HG03565 (cell line): ENCODE data around the gene MRPL55.

Experiments used
- ATAC-seq: cut with Tn5 transposase; IDR thresholded peaks from one replicate; pipeline ENCODE4 v1.9.1; 2021; ENCODE audit warnings: mild to moderate bottlenecking, moderate library complexity; ENCODE audit not compliant: unreplicated experiment

The MRPL55 gene

DNA sequence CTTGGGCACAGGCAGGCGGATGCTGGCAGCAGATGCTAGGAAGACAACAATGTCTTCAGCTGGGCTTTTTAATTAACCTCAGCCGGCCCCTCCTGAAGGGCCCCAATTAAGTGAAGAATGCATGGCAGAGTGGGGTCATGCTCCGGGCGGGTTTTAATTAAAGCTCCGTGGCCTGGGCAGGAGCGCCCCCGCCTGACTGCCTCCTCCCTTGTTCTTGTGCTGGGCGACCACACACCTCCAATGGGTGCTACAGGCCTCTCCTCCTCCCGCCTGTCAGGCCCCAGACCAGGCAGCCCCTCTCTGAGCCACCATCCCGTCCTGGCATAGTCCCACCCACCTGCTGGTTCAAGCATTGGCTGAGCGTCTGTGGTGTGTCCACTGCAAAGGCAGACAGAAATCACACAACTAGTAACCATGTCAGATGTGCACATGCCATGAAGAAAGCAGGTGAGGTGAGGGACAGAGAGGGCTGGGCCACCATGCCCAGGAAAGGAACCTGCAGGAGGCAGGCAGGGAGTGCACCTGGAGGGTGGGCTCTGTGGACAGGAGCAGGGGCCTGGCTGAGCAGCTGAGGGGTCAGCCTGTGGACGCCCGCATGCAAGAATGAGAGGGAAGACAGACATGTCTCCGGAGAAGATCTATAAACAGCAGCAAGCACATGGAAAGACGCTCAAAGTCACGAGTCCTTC, 35.1 kb downstream of the MRPL55 start:
- no peak for ATAC-seq

GRCh38 chr1:228073061-228073856, 35.8 kb downstream of the MRPL55 start:
- no peak for ATAC-seq

- no peak for ATAC-seq
Observed at GRCh38 chr1:228072658-228073043, 36.4 kb downstream of the MRPL55 start.

DNA sequence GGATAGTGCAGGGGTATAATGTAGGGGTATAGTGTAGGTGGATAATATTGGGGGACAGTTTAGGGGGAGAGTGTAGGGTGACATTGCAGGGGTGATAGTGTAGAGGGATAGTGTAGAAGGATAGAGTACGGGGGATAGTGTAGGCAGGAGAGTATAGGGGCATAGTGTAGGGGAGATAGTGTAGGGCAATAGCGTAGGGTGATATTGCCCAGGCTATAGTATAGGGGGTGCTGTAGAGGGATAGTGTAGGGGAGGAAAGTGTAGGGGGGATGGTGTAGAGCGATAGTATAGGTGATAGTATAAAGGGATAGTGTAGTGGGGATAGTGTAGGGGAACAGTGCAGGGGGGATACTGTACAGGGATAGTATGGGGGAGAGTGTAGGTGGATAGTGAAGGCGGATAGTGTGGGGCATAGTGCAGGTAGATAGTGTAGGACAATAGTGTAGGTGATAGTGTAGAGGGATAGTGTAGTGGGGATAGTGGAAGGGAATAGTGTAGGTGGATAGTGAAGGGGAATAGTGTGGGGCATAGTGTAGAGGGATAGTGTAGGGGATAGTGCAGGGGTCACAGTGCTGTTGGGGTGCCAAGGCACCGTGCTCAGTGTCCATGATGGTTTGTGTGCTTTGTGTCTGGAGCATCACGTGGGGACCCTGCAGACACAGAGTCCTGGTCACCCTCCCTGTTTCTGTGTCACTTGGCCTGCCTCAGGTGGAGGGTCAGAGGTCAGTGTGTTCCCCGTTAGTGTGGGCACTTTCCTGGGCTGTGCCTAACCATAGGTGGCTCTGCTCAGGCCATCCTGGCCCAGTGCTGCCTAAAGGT, 37.1 kb downstream of the MRPL55 start:
- ATAC-seq: no peak

DNA sequence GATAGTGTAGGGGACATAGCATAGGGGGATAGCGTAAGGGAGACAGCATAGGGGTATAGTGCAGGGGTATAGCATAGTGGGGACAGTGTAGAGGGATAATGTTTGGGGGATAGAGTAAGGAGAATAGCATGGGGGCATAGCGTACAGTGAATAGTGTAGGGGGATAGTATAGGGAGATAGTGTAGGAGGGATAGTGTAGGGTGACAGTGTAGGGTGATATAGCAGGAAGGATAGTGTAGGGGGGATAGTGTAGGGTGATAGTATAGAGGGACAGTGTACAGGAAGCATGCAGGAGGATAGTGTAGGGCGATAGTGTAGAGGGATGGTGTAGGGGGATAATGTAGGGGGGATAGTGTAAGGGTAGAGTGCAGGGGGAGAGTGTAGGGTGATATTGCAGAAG, 38.2 kb downstream of the MRPL55 start:
- no peak for ATAC-seq

DNA sequence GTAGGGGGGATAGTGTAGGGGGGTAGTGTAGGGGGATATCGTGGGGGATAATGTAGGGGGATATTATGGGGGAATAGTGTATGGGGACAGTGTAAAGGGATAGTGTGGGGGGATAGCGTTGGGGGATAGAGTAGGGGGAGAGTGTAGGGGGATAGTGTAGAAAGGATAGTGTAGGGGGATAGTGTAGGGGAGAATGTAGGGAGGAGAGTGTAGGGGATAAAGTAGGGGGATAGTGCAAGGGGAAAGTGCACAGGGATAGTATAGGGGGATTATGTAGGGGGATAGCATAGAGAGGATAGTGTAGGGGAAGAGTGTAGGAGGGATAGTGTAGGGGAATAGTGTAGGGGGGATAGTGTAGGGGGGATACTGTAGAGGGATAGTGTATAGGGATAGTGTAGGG, 38.9 kb downstream of the MRPL55 start:
- no peak for ATAC-seq

DNA sequence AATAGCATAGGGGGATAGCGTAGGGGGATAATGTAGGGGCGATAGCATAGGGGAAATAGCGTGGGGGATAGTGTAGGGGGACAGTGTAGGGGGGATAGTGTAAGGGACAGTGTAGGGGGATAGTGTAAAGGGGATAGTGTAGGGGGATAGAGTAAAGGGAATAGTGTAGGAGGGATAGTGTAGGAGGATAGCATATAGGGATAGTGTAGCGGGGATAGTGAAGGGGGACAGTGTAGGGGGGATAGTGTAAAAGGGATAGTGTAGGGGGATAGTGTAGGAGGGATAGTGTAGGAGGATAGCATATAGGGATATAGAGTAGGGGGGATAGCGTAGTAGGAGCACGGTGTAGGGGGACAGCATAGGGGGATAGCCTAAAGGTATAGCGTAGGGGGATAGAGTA, 40.7 kb downstream of the MRPL55 start:
- ATAC-seq: no peak

GRCh38 chr1:228066891-228067654, 42.0 kb downstream of the MRPL55 start:
- ATAC-seq: no peak

GRCh38 chr1:228066416-228066815, 42.7 kb downstream of the MRPL55 start:
- ATAC-seq: no peak

- ATAC-seq: no peak
Observed at GRCh38 chr1:228065543-228066347, 43.4 kb downstream of the MRPL55 start.

- ATAC-seq: no peak
Observed at GRCh38 chr1:228064741-228065542, 44.2 kb downstream of the MRPL55 start.

GRCh38 chr1:228064296-228064695, 44.8 kb downstream of the MRPL55 start:
- no peak for ATAC-seq

- ATAC-seq: no peak
Observed at GRCh38 chr1:228063251-228064191, 45.6 kb downstream of the MRPL55 start.

DNA sequence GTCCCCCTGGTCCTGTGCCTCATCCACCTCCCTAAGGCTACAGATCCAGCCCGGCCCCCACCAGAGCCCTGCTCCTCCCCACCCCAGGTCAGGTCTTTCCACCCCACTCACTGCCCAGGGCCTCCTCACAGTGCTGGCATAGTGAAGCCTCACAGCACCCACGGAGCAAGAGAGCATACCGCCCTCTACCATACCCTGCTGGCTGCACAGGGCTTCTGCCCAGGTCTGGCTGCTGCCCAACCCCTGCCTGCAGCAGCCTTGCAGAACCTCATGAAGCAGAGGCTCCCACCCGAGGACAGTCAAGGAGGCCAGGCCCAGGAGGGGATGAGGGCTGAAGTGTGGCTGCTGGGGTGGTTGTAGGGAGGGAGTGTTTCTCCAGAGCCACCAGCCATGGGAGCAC, 46.3 kb downstream of the MRPL55 start:
- ATAC-seq: no peak

GRCh38 chr1:228062085-228062791, 46.9 kb downstream of the MRPL55 start:
- ATAC-seq: no peak

DNA sequence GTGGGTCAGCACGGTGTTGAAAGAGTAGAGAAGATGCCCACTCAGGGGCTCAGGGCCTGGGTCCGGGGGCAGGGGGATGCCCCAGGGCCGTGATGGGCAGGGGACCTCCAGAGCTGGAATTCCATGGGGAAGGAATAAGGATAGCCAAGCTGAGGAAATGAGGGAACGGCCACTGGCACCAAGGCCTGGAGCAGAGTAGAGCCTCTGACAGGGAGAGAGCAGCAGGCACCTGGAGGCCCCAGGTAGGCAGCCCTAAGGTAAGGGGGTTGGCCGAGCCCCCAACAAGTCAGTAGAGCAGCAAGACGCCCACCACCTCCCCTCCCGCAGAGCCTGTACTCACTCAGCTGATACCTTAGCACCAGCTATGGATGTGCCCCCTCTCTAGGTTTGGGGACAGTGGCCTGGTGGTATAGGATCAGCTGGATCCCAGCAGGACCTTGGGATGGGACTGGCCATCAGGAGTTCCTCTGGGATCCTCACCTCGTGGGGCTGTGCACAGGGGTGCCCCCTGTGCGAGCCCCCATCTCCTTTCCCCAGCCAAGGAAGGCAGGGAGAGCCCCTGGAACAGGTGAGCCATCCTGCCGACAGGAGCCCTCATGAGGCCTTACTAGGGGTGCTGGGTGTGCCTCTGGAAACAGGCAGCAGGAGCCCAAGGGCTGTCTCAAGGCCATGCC, 47.6 kb downstream of the MRPL55 start:
- ATAC-seq: no peak
